GM21717 (cell line): ENCODE data around the gene ABCA6.

Experiments used
- ATAC-seq: cut with Tn5 transposase; IDR thresholded peaks from one replicate; pipeline ENCODE4 v1.9.1; 2021; ENCODE audit warnings: mild to moderate bottlenecking, moderate library complexity; ENCODE audit not compliant: unreplicated experiment

ABCA6 gene

GRCh38 chr17:69142175-69142802, 594 bp upstream of the ABCA6 start:
- no peak for ATAC-seq

GRCh38 chr17:69134112-69134511, 7.6 kb downstream of the ABCA6 start:
- ATAC-seq: no peak

DNA sequence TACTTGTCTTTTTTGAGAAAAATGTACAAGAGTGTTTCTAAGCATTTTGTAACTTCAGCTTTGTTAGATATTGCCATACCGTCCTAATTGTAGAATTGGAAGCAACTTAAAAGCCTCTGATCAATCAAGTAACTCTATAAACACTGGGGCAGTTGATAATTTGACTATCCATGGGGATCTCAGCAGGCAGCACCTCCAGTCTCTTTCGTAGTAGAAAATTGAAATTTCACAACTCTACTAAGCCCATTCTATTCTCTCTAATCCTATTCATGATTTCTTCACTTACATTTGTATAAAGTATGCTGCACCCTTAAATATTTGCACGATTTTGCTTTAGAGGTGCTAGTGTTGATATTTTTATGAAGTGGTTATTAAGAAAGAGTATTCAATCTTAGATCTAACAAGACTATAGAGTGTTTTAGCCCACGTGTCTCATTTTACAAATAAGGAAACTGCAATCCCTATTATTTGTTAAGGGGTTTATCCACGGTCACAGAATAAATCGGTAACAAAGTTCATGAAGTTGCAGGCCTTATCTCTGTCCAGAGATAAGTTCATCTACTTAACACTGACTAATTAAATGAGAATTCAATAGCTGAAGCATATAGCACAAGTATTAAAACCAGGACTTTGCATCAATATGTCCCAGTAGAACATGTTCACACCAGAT, 10.9 kb downstream of the ABCA6 start:
- ATAC-seq: no peak

GRCh38 chr17:69123626-69124025, 18.1 kb downstream of the ABCA6 start:
- ATAC-seq: no peak

DNA sequence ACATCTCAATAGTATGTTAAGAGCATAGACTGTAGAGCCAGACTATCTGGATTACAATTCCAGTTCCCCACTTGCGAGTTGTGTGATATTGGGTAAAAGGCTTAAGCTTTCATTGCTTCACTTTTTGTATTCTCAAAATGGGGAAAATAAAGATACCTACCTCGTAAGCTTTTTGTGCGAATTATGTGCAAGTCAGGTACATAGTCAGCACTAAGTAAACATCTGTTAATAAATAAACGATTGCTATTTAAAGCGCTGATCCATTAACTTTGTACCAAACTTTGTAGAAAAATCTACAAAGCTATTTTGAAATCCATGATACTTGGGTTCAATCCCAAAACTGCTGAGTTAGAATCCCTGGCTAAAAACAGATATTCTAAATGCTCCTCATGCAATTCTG, 19.6 kb downstream of the ABCA6 start:
- ATAC-seq: no peak

- ATAC-seq: peak; percentile 46
Observed at GRCh38 chr17:69117855-69118784, 23.6 kb downstream of the ABCA6 start.

DNA sequence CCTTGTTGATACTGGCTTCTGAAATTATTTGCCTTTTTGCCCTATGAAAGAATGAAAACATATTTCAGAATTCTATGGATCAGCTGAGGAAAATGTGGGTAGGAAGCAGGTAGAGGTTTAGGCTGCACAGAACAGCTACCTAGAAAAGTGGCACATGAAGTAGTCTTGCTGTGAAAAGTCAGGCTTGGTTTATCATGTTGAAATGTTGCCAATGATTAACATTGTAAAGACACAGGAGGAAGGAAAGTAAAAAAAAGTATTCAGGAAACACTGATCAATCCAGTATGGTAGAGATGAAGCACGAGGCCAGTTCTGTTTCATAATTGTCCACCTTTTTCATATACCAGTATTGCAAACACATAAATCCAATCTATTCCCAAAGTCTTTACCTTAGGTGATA, 29.9 kb downstream of the ABCA6 start:
- no peak for ATAC-seq

DNA sequence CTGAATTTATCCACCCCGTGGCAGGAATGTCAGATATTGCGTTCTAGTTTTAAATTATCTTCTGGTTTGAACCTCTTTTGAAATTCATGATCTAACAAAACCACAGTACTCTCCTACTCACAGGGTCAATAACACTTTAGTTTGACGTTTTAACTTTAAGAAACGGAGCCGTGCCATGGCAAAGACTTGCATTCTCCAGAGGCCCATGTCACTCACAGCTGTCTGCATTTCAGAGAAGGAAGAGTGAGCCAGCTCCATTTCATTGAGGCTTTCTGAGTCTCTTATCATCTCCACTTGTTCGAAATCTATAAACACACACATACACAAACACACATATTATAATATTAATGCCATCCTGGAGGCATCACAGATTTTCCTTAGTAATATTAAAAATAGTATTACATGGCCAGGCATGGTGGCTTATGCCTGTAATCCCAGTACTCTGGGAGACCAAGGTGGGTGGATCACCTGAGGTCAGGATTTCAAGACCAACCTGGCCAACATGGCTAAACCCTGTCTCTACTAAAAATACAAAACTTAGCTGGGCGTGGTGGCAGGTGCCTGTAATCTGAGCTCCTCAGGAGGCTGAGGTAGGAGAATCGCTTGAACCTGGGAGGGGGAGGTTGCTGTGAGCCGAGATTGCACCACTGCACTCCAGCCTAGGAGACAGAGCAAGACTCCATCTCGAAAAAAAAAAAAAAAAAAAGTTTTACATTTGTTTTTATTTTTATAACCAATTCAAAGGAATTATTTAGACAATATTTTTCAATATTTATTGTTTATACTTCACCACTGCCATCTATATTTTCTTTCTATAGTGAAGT, 35.6 kb downstream of the ABCA6 start:
- ATAC-seq: no peak

DNA sequence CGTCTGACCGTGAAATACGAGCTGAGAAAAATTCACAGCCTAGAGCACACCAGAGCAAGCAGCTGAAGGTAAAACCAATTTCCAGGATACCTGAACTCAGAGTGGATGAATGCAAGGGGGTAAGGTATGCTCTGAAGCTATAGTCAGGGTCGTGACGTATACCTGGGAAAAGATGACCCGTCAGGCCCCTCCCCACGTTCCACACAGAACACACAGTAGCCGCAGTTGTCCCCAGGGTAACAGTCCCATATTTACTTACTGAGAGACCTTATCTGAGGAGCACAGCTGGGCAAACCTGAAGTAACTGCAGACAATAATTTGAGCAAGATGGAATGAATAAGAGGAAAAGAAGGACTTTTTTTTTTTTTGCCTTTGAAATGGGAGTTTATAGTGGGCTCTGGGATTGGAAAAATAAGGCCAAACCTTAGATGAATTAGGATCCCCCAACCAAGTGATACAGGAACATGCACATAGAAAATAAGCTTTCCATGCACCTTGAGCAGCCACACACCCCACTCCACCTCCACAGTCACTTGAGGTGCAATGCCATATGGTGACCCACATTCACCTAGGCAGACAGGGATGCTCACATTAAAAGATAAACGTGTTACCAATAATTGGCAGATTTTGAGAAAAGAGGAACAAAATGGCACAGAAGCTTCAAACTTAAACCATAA, 38.0 kb downstream of the ABCA6 start:
- ATAC-seq: no peak

- no peak for ATAC-seq
Observed at GRCh38 chr17:69098625-69099024, 43.1 kb downstream of the ABCA6 start.

- no peak for ATAC-seq
Observed at GRCh38 chr17:69096541-69096940, 45.2 kb downstream of the ABCA6 start.

DNA sequence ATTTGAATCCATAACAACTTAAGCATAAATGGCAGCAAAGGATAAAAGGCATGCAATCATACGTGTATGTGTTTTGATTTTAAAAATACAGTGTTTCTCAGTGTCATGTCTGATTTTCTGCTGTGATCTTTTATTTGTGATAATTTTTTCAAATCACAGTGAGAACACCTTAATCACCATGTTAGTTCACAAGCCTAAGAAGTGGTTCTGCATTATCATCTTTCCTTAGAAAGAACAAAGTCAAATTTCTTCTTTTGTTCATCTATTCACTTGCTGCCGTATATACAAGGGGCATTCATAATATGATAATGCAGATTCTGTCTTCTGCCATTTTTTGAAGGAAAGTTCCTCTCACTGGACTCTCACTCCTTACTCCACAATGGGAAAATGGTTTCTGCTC, 47.7 kb downstream of the ABCA6 start:
- no peak for ATAC-seq

- ATAC-seq: no peak
Observed at GRCh38 chr17:69093279-69093789, 48.4 kb downstream of the ABCA6 start.

DNA sequence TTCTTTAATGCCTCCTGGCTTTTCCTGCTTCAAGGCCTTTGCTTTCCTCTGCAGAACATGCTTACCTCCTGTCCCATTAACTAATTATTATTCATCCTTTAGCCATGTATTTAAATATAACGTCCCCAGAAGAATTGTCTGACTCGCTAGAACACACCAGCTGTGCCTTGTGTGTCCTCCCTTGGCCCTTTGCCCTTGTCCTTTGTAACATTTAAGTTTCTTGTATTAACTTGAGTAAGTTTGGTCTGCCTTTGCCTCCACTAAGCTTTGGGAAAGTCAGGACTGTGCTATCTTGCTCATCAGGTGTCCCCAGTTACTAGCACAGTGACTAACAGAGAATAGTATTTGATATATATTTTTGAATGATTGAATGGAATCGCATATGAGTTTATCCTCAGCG, 51.3 kb downstream of the ABCA6 start:
- ATAC-seq: no peak

DNA sequence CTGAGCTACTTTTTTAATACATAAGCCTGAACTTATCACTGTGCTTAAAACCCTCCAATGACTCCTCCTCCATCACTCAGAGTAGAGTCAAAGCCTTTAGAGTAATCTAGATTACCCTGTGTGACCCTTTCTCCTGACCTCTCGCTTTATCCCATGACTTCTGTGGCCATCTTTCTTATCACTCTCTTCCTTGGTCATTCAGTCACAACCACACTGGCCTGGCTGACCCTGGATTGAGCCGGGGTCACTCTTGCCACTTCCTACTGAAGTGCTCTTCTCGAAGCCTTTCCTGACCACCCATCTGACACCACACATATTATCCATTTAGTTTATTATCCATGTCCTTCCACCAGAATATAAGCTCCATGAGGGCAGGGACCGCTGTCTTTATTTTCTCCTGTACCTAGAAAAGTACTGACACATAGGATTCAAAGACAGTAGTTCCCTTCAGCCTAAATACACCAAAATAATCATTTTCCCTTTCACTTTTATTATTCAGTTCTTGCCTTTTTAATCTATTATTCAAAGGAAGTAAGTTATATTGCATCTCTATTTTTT, 53.0 kb downstream of the ABCA6 start:
- ATAC-seq: no peak

DNA sequence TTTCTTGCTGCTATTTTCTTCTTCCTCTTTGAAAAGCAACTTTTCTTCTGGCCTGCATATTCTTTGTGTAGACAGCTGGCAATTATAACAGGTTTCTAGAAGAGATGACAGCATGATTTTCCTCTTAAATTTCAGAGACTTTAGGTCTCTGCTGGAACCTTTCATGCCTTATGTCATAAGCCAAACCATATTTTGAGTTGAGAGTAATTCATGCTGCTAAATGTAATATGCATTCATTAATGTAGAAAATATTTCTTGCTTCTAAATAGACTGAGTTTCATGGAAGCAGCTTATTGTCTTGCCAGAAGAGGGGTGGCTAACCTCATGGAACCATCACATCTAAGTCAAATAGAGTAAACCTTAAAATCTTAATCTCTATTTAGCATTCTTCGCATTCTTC, 55.1 kb downstream of the ABCA6 start:
- no peak for ATAC-seq

- ATAC-seq: no peak
Observed at GRCh38 chr17:69084911-69085310, 56.8 kb downstream of the ABCA6 start.

DNA sequence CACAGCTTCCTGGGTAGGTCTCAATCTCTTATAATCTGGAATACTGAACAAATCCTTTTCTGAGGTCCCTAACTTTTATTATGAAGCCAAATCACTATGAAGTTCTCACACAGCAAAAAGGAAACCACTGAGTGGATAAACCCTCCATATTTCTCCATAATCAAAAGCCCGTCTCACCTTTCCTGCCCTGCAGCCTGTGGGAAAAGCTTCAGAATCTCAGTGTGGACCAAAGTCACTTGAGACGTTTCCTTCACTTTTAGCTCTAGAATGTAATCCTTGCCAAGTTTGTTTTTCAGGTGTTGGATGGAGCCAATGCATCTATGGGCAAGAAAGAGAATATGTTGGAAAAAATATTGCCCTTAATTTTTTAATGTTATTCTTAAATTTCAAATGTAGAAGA, 59.0 kb downstream of the ABCA6 start:
- ATAC-seq: no peak

DNA sequence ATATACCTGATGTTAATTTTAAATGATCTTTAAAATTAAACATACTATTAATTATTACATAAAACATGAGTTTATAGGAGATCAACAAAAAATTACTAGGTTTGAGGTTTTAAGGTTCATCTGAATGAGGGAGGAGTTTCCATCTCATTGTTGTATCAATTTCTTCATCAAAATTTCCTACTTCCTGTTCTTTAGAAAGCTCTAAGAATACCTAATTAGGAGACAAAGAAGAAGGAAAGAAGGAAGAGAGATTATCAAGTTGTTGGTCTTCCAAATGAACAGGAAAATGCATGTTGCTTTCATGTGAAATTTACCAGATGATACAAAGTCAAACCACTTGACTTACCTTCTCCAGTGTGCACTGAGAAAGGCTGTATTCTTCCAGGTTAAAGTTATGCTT, 62.8 kb downstream of the ABCA6 start:
- ATAC-seq: no peak

GRCh38 chr17:69075823-69076222, 65.9 kb downstream of the ABCA6 start:
- no peak for ATAC-seq
